ENCODE data around the gene RAB26.

GRCh38 chr16:2145843-2146242, 2.6 kb upstream of the RAB26 start:
- TF ChIP-seq CTCF (IDR thresholded peaks at IDR 0.05; ENCODE audit: low read length), result no peak
- TF ChIP-seq EZH2 (optimal IDR thresholded peaks at IDR 0.05; ENCODE audit: low read depth, low read length), result no peak
